Adrenal gland (tissue), 5 donors: ENCODE results near the gene AZGP1.
"Not testable (repeated sequence)": the region's sequence is repeated elsewhere in the genome, so short reads cannot be mapped to it uniquely, and the experiment has no call there.

Source experiments
- POLR2A ChIP-seq, 2 donors: fragments of 450-650 bp; IDR thresholded peaks; one replicate each; pipeline ENCODE4 v1.6.1; 2017; ENCODE audit warnings: antibody characterized with exemption in 2 of 2, mild to moderate bottlenecking in 2 of 2, moderate library complexity in 1 of 2
- TF ChIP-seq, protein P1 (sequence below), 6 experiments: fragments of 450-650 bp in 4 of 6; fragments of 200-600 bp in 2 of 6; sonication (generic) in 1 of 6; IDR thresholded peaks; 1 replicate in 5 of 6; 2 replicates in 1 of 6; pipeline versions ENCODE4 v1.5.1 to v1.8.0; 2016 to 2021; ENCODE audit warnings: antibody characterized with exemption in 6 of 6, mild to moderate bottlenecking in 2 of 6, moderate library complexity in 1 of 6
- donor health status: DM: no; HTN: no; CAD: no.

- TF ChIP-seq, protein P1, sequence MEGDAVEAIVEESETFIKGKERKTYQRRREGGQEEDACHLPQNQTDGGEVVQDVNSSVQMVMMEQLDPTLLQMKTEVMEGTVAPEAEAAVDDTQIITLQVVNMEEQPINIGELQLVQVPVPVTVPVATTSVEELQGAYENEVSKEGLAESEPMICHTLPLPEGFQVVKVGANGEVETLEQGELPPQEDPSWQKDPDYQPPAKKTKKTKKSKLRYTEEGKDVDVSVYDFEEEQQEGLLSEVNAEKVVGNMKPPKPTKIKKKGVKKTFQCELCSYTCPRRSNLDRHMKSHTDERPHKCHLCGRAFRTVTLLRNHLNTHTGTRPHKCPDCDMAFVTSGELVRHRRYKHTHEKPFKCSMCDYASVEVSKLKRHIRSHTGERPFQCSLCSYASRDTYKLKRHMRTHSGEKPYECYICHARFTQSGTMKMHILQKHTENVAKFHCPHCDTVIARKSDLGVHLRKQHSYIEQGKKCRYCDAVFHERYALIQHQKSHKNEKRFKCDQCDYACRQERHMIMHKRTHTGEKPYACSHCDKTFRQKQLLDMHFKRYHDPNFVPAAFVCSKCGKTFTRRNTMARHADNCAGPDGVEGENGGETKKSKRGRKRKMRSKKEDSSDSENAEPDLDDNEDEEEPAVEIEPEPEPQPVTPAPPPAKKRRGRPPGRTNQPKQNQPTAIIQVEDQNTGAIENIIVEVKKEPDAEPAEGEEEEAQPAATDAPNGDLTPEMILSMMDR (IDR thresholded peaks at IDR 0.05), result not testable (repeated sequence)
- TF ChIP-seq POLR2A (IDR thresholded peaks at IDR 0.05), result not testable (repeated sequence)
Measured at GRCh38 chr7:99991543-99991942, 15.7 kb upstream of the AZGP1 start.
